ENCODE data around the gene CDH26.
"Not testable (repeated sequence)": the region's sequence is repeated elsewhere in the genome, so short reads cannot be mapped to it uniquely, and the experiment has no call there.

CDH26 gene

DNA sequence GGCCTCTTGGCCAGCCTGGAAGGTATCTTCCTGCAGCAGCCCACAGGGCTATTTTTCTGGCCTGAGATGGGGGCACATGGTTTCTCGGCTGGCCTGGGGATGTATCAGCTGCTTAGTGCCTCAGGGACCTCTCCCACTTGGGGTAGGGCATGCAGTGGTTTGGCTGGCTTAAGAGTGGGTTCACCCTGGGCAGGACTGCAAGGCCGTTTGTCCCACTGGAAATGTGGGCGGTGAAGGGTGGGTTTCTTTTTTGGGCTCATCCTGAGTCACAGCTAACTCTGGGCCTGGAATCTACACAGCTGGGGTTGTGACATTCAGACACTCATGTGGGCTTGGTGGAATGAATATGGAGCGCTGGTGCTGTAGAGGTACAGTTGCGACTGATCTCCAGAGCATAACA is 62.0 kb downstream of the CDH26 start:
- DNase-seq = no peak

DNA sequence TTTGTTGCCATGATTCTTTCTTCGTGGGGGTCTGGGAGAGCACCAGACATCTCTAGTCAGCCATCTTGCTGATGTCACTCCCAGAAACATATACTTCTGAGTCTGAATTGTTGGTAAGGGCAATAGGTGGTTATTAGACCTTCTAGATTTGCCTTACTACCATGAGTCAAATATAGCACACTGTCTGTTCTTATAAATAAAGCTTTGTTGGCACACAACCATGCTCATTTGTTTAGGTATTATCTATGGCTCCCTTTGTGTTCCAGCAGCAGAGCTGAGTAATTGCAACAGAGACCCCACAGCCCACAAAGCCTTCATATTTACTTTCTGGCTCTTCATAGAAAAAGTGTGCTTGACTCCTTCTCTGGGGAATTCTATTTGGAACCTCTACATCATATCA is 62.9 kb downstream of the CDH26 start:
- DNase-seq = no peak

DNA sequence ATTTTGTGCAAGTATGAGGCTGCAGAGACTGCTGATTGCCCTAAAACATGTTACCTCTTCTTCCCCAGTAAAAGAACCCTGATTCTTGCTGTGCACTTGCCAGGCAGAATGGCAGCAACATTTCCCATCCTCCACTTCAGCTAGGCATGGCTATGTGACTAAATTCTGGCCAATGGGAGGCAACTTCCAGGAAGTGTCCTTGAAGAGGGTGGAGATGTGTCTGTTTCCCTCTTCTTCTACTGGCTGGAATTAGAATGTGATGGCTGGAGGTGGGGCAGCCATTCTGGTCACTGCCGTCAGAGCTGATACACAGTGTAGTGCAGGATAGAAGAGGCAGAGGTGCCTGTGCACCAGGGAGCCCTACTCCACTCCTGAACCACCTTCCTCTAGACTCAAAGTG is 64.6 kb downstream of the CDH26 start:
- DNase-seq = no peak

DNA sequence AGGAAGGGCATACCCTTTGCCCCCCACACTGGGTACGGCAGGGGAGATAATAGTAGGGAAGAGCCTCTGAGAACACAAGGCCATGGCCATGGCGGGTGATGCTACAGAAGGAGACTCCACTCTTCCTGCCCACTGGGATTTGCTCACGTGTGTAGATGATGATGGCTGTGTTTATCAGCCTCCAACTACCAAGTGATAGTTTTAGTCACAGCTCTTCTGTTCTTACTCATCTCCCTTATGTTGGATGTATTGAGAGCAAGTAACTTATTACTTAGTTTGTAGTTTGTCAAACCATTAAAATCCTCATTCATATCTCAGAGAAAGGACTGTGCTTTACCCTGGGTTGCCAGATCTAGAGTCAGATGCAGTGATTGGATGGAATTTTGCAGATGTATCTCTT is 66.0 kb downstream of the CDH26 start:
- DNase-seq = no peak

DNA sequence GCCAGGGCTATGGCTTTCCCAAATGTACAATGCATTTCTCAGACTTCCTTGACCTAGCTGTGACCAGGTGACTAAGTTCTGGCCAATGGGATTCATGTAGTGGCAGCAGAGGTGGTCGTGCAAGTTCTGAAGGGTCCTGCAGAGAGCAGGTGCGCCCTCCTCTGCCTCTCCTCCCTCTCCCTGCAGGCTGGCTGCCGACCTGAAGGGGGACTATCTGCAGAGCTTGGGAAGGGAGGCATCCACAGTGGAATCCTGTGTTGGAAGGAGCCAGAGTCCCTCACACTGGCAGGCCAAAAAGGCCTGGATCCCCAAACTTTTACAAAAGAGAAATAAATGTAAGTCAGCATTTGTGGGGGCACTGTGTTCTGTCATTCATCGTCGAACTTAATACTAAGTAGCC is 66.6 kb downstream of the CDH26 start:
- DNase-seq = no peak

DNA sequence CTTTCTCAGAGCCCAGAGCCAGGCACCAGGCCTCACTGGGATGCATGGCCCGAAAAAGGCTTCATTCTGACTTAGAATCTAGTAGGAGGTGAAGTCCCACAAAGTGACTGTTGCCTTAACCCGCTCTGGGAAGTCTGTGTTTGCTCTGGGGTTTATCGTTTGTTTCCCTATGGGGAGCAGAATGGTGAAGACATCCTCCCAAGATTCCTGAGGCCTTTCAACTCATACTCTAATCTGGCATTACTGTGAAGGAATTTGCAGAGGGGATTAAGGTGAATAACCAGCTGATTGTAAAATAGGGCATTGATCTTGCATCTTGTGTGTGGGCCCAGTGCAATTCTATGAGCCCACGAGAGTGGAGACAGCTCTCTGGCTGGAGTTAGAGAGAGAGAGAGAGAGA is 67.8 kb downstream of the CDH26 start:
- no peak for DNase-seq

DNA sequence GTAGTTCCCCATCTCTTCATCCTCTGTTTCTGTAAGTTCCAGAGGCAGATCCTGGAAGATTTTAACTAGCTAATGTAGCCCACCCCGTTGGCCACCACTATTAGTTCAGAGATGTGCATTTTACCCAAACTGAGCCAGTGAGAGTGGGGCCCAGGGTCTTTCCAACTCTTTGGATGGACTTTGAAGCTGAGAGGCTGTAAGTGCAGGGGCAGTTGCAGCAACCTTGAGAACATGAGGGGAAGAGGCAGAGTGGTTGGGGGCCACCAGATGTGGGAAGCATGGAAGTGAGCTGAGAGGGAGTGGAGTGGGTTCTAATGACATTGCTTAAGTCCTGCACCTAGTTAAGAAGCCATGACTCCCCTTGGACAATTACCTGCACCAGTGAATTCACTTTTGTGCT is 72.2 kb downstream of the CDH26 start:
- DNase-seq = no peak

DNA sequence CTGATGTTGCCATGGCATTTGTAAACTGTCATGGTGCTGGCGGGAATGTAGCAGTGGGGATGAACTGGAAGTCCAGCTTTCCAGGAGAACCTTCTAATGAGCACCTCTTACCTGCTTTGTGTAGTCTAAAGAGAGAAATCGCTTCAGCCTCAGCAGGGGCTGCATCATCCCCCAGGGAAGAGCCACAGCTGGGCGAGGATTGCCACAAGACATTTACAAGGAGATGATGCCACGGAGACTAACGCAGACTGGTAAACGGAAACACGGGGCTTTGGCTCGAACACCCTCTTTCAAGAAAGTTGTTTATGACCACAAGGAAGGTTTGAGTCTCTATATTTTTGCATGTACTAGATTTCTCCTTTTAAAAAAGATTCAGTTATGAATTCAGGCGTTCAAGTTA is 72.9 kb downstream of the CDH26 start:
- no peak for DNase-seq

DNA sequence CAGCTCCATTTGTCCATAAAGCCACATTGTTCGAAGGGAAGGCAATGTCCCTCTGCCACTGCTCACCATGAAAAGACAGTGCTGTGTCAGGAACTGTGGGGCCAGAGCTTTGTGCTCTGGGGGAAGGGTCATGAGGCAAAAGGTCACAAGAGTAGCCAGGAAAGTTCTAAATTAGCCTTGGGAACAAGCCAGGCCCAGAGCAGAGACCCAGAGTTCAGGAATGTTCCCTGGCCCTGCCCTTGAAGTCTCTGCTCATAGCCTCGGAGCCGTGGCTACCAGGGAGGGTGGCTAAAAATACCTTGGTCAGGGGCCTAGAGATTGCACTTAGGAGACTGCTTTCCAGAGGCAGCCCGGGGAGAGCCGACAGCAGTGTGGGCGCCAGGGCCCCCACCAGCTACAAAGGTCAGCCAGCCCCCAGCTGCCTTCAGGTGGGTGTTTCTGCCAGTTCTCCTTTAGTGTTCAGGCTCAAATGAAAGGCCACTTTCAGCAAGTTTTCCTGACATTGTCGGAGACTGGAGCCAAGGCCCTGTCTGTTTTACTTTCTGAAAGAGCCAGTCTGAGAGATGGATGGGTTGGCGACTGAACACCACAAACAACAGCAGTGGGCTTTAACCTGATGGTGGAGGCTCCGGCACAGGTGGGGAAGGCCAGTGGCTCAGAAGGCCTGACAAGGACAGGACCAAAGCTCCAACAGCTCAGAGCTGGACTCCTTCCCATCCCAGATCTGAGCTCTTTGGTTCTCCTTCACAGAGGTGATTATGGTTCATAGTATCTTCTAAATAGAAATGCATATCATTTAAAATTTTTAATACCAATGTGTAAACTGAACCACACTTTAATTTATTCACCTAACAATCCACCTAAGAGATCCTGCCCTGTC is 76.2 kb downstream of the CDH26 start:
- DNase-seq = no peak

DNA sequence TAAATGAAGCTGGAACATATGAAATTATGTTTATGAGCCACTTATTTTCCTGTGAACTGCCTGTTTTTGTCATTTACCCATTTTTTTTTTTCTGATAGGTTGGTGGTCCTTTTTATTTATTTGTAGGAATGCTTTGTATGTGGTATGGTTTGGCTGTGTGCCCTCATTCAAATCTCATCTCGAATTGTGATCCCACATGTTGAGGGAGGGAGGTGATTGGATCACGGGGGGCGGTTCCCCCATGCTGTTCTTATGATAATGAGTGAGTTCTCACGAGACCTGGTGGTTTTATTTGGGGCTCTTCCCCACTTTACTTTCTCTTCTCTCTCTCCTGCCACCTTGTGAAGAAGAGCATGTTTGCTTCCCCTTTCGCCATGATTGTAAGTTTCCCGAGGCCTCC is 77.3 kb downstream of the CDH26 start:
- no peak for DNase-seq

DNA sequence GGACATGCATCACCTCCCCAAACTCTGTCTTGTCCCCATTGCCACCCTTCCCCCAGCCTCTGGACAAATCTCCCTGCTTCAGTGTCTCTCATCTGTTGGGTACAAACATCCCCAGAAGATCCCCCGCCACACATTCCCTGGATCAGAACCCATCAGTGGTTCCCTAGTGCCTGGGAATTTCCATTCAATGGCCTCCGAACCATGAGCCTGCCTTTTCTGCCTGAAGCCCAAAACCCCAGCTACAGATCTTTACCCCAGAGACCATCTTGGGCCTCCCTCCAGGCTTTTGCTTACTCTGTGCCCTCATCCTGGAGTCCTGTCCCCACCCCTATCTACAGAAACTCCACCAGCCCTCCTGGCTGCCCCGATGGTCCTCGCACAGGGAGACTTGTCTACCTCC is 78.1 kb downstream of the CDH26 start:
- DNase-seq = no peak

DNA sequence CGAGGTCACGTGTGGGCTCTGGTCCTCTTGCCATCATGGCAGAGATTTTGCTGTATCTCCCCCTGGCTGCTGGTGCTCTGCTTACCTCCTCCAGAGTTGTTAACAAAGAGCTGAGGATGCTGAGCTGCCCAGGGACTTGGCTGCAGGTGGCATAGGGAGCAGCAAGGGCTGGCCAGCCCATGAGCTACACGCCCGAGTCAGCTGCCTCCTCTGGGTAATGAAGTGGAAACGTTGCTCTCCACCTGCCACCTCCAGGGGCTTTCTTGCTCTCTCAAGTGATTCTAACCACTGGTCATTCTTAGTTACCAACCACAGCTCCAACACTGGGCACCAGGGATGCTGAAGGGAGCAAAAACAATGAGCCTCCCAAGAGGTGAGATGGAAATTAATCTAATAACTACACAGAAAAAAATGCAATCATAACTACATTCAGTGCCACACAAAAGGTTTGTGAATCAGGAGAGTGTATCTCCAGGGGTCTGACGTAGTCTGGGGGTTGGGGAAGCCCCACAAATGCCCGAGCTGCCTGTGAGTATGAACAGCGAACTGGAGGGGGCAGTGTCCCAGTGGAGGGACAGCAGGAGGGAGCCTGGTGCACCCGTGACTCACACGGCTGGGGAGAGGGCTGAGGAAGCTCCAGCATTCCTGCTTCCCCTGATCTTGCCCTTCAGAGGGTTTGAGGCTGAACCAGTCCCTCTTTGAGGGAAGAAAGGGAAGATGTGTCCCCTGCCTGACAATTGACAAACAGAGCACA is 78.7 kb downstream of the CDH26 start:
- no peak for DNase-seq

DNA sequence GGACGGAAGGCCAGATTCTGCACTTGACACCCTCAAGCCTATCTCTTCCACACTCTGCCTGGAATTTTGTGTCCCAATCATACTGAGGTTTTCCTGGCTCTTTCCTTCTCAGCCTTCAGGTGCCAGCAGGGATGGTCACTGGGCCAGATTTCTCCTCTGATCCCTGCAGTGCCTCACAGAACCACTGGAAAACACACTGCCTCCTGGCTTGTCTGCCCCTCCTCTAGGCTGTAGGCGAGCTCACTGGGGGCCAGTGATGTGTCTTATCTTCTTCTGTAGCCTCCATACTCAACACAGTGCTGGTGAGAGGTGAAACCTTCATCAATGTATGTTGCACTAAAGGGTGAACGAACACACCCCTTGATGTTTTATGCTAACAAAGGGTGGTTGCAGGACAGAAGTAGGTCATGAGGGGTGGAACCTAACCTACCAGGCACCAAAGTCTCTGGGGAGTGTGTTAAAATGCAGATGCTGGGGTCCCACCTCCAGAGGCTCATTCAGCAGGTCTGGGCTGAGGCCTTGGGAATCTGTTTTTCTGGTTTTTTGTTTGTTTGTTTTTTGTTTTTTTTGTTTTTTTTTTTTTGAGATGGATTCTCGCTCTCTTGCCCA is 80.3 kb downstream of the CDH26 start:
- no peak for DNase-seq

DNA sequence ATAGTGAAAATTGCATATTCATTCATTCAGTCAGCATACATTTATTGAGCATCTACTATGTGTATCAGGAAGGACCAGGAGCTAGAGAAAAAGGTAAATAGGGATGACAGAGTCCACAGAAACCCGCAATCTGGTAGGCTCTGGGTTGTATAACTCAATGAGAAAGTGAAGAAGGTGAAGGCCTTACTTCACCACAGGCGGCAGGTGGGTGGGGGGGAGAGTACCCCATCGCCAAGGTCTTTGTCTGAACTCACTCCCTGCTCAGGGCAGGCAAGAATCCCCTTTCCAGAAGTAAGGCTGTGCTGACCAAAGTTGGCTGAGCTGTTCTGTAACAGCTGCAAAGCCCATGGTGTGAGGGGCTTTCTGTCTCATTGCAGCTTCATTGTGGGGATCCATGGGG is 81.3 kb downstream of the CDH26 start:
- no peak for DNase-seq

DNA sequence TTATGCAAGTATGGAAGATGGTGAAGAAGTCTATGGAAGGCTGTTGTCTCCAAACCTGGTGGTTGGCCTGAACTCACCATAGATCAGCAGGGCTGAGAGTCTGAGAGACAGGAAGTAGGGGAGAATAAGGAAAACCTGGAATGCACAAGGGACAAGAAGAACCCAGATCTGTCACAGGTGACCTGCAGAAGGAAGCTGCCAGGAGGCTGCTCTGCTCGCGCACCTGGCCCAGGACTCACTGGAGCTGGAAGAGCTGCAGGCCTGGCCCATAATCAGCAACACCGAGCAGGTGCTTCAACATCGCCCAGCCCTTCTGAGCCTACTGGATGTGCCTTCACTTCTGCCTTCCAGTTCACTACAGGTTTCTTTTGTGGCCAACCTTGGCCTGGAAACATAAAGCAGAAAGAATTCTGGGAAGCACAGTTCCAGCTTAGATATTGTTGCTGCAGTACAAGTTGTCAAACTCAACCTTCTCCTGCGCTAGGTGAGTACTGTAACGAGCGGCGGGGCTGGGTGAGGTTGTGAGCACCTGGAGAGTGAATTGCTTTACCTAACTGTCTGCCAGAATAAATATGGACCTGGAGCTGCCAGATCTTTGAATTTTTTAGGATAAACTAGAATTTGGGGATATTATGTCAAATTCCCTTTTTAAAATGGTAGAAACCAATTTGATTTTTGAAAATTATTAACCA is 82.4 kb downstream of the CDH26 start:
- no peak for DNase-seq

DNA sequence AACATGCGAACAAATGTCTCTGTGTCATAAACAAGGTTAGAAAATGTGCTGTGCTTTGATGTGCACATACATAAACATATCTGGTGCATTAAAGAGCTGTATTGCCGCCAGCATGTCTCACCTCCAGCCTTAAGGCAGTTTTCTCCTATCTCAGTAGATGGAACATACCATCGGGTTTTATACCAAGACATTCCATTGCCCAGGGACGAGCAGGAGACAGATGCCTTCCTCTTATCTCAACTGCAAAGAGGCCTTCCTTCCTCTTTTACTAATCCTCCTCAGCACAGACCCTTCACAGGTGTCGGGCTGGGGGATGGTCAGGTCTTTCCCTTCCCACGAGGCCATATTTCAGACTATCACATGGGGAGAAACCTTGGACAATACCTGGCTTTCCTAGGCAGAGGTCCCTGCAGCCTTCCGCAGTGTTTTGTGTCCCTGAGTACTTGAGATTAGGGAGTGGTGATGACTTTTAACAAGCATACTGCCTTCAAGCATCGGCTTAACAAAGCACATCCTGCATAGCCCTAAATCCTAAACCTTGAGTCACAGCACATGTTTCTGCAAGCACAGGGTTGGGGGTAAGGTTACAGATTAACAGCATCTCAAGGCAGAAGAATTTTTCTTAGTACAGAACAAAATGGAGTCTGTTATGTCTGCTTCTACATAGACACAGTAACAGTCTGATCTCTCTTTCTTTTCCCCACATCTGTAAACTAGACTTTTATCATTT is 83.4 kb downstream of the CDH26 start:
- not testable (repeated sequence) for DNase-seq

DNA sequence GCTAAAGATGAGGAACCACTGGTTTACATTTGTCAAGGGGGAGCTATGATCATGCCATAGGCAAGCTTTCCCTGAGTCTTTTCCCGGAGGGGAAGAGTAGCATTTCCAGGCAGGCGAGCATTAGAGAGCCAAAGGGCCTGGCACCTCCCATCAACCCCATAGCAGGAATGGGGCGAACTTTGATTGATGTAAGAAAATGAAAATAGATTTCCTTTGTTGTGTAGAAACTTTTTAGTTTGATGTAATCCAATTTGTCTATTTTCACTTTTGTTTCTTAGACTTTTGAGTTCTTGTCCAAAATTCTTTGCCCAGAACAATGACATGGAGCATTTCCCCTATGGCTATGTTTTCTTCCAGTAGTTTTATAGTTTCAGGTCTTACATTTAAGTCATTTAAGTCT is 85.2 kb downstream of the CDH26 start:
- DNase-seq = no peak

DNA sequence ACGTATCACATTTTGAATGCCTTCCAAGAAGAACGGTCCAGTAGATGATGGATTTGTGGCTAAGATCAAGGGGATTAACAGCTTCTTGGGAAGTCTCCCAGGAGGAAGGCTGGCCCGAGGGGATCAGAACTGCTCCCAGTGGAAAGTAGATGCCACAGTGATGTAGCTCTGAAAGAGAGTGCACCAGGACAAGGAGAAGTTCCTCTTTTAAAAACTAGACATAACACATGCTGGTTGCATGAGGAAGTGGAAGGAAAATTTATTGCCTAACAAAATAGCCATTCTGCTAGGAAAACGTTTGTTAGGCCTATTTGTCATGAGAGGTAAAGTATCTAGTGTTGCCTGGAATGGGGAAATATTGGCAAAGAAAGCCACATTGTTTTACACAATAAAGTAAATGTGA is 87.8 kb downstream of the CDH26 start:
- DNase-seq = no peak

DNA sequence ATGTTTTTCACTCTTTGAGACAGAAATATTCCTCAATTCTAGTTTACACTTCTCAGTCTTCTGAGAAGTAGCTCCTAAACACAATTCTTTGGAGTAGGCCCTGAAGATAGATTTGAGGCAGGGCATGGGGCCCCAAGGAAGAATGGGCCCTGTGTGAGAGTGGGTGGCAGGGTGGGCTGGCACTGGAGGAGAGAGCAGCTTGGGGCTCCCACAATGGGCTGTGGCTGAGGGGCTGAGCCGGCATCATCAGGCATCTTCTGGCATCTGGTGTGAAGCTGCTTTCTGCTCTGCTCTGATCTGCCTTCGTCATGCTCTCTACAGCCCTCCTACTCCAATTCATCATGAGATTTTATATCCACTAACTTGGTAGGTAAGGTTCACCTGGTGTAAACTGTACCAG is 88.2 kb downstream of the CDH26 start:
- no peak for DNase-seq

DNA sequence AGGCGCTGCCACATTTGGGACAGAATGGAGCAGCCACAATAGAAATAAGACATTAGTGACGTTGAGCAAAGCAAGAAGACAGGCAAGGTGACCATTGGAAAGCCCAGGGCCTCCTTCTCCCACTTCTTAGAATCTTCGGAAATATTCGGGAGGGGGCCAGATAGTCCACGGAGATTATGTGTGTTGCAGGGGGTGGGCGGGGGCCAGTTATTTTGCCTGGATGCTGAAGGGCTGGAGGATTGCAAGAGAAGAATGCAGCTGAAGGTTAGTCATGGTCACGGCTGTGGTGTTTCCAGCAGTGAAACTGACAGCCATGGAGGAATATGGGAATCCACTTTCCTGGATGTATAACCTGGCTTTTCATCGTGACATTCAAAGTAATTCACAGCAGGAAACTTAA is 88.6 kb downstream of the CDH26 start:
- no peak for DNase-seq

DNA sequence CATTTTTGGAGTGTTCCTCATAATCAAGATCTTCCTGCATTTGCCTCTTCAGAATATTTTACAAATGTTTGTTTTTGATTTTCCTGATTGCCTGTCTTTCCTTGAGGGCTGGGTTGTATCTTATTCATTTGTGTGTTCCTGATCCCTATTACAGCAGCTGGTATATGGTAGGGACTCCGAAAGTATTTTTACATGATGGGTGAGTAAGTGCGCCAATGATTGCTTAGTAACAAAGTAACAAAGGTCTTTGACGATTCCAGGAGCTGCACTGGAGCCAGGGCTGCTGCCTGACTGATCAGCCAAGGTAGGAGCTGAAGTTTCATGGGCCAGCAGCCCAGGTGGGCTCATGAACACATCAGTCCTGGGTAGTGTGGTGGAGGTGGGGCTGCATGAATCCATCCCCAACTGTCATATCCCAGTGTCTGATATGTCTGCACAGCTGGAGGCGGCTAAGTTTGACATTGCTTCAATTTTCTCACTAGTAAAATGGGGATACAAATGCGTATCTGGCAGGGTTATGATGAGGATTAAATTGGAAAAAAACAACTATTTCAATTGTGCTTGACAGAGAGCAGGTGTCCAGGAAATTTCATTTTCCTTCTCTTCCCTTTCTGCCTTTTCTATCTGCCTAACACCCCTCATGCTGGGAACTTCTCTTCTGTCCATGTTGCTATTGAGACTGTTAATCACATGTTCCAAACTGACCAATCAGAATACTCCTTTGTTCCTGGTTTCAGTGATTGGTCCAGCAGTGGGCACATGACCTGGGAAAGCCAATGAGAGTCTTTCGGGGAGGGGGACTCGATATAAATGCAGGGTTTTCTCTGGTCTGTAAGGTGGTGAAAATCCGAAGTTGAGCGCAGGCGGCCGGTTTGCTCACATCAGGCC is 90.7 kb downstream of the CDH26 start:
- no peak for DNase-seq

DNA sequence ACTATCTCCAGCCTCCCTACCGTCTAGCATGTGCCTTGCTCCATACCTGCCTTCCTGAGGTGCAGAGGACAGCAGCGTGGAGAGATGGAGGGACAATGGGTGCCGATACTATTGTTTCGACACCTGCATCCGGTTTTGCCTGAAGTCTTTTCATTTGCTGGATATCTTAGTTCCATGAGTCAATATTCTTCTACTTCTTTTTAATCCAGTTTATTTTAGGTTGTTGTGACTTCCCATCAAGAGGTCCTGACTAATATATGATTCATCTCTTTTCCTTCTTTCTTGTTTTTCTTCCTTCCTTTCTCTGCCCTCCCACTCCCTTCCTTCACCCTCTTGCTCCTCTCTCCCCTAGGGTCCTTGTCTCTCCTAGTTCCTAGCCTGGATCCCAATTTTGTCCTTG is 91.4 kb downstream of the CDH26 start:
- DNase-seq = no peak
